Activated CD4-positive, alpha-beta T cell treated with anti-CD3 and anti-CD28 coated beads, Interleukin-2, amount 50 U/mL, for 4 hours (primary cell): ENCODE data around the gene CPNE8.

Experiments
- DNase-seq, 2 experiments: peaks; one replicate each; pipeline ENCODE4 v3.0.0-alpha.2; 2020

The CPNE8 gene

DNA sequence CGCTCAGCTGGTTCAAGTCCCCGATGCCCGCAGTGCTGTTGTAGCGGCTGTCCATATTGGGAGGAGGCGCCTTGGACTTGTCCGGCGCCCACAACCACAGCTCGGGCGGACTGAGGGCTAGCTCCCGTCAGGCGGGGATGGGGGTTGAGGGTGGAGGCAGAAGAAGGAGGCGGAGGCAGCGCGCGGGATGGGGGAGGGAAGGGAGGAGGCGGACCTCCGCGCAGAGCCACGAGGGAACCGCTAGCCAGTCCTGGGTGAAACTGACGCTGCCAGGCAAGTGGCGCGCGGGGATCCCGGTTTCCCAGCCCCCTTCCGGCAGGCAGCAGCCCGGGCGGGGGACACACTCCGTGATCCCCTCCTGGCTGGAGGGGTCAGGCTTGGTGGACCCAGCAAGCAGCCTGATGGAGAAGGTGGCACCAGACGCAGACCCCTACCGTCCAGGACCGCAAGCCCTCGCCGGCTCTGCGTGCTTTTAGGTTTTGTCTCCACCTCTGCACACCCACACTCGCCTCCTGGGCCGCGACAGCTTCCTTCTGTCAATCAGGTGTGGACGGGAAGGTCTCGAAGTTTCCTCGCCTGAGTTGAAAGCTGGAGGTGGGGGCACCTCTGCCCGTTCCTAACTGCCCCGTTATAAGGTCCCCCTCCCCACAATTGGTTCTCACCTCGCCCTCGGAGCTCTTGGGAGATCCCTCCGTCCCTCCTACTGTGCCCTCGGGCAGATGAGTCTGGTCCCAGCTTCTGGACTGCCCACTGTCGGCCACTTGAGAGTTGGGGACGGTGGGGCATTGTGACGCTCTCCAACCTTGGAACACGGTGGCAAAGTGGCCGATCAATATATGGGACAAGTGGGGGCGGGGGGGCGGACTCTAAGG, at the start of gene CPNE8:
TSS of gene CPNE8 (minus strand) at position 112 of the 872 bp plus-strand sequence. CDS start at position 55, 57 bp downstream.
- peak; percentile 26 for DNase-seq

DNA sequence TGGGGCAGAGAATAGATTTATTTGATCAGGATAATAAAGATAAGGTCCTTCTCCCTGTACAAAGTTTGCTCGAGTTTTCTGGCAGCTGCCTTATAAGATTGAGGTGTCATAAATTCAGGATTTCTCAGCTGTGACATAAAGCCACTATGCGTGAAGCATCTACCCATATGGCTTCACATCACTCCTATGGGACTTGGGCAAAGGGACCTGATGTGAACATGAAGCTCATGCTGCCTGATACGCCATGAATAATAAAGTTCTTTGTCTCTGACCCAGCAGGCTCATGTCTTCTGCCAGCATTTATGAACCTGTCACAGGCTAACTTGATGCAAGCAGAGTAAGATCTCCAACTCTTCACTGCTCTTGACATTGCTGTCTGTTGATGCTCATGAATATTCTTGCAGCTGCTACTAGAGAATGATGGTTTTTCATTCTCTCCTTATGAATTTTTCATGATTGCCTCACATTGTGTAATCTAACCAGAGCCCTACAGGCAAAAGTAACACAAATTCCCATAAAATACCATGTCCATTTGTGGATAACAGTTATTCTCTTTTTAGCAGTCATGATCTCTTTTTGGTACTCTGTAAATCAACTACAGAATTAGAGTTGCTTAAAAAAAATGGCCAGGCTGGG, 49.0 kb upstream of the CPNE8 start:
- DNase-seq, result no peak

DNA sequence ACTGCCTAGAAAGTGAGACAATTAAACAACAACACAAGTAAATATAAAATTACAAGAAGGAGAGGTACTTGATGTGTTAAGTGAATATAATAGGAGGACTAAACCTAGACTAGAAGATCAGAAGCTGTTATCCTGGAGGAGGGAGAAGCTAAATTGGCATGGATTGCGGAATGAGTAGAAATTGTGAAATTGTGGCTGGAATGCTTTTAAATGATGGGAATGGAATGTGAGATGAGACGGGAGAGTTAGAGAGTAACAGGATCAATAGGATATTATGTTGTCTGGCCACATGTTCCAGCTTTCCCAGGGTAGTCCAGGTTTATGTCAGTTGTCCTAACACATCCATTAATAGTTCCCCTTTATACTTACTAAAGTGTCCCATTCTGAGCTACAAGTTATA, 44.0 kb upstream of the CPNE8 start:
- DNase-seq, result no peak

DNA sequence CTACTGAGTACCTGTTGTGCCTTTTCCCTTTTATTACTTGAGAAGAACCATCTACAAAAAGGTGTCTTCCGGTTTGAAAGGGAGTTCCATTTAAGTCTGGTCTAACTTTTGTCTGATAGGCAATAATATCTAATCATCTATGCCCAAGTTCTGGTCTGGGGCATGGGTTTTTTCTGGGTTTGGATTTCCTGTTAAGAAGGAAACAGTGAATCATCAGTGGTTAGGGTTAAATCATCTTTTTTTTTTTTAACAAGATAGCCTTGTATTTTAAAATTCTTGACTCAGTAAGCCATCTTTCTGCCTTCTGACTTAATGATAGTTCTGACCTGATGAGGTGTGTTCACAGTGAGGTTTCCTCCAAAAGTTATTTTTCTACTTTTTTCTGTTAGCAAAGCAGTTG, 29.3 kb upstream of the CPNE8 start:
- DNase-seq, result no peak

DNA sequence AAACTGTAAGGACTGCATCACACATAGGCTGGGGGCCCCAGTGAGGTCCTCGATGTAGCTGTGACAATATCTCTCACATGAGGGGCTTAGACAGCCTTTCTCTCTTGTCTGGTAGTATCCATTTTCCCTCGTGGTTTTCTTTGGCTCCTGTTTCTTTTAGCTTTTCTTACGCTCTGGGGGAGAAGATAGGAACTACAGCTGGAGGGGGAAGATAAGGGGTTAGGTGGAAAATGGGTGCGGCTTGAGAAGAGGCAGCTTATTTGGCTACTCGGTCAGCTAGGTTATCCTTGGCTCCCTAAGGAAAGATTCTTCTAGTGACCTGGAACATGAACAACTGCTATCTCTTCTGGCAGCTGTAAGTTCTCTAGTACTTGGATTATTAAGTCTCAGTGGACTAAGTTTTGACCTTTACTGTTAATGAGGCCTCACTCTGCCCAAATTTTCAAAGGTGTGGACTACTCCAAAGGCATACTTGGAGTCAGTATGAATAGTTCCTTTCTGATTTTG, 28.7 kb upstream of the CPNE8 start:
- DNase-seq, result no peak

DNA sequence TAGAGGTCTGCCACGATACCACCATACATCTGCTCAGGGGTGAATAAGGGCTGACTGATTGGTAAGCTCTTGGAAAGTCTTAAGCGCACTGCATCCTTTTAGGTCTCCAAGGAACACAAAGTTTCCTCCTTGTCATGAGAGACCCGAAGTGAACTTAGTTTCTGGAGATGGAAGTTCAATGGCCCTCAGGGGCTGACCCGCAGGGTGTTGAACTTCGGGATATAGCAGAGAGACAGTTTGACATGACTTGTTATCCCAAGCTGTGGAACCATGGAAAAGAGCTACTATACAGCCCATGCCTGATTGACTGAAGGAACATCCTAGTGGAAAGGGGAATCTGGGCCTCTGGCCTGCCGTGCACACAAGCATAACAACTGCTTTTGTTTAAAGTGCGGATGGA, 26.9 kb upstream of the CPNE8 start:
- DNase-seq, result no peak

DNA sequence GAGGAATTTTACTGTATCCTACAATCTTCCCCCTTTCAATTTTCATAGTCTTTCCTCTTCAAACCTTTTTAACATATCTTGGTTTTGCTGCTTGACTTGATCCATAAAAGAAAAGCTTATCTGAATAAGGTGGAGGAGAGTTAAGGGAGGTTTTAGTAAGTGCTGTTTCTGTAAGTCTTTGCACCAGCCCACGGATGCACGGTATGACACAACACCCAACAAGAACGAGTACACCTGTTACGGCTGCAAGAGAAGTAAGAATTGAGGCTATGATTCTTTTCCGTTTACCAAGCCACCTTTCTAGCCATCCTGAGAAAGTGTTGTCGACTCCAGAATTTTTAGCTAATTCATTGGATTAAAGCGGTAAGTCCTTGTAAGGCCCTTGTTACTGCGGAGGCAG, 26.1 kb upstream of the CPNE8 start:
- DNase-seq, result no peak

DNA sequence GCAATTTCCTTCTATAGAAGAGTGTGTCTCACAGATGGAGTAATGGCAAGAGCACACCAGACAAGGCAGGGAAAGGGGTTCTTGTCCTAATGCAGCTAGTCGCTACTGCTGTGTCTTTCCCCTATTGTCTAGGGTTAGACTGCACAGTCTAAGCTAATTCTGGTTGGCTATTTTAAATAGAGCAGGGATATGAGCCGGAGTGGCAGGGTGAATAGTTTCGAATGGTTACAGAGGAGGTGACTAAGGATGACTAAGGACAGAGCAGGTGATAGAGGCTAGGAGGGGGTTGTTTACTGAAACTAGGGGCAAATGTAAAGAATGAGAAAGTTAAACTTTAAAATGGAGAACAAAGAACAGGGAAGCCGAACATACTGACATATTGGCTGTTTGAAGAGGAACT, 25.6 kb upstream of the CPNE8 start:
- no peak for DNase-seq

DNA sequence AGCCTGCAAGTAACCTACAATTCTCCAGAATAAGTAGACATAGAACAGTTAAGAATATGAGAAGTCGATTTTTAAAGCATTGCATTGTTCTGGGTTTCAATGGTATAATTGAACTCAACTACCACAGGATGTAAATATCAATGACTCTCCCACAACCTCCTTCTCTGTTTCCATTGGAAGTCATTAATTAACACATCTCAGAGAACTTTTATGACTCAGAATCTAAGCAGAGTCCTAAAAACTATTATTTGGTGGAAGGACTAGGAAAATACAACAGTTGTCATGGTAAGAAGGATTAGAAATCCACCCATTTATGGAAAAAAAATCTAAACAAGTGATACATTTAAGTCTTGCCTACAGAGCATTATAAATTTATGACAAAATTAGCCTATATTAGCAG, 21.1 kb upstream of the CPNE8 start:
- DNase-seq, result no peak

DNA sequence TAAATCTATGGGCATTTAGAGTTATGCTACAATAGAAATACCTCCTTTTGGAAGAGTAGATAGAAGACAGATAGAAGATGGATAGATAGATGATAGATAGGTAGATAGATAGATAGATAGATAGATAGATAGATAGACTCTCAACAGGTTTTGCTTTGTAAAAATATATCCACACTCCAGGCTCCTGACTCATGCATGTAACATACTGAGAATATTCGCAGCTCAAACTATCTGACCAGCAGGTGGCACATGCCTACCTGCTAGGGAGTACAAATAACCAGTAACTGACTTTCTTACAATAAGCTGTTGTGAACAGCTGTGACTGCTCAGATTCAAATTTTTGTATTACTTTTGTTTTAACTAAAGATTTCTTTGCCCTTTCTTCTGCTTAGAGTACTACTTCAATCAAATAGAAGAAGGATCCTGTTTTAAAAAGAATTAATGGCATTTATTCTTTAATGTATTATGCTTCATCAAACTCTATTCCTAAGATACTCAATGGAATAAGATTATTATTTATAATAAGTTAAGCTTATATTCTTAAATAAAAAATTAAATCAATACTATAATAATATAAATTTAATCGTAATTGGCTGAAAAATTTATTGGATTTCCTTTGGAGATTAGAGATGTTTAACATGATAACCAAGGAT, 15.8 kb upstream of the CPNE8 start:
- DNase-seq, result peak in 1 of 2 experiments; percentile 7

DNA sequence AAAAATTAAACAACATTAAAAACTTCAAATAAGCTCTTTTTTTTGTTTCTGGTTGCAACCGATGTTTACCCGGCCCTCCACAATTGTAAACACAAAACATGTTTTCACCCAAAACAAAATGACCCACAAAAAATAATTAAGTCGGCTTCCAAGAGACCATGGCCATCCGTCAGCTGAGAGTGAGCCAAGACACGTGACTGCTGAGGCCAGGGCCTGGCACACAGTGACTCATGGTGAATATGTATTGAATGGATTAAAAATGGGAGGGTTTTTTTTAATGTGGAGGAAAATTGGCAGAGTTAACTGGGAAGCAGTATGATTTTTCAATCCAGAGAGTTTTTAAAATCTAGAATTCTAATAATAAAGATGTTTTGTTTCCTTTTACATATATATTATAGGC, 13.8 kb upstream of the CPNE8 start:
- DNase-seq, result no peak

DNA sequence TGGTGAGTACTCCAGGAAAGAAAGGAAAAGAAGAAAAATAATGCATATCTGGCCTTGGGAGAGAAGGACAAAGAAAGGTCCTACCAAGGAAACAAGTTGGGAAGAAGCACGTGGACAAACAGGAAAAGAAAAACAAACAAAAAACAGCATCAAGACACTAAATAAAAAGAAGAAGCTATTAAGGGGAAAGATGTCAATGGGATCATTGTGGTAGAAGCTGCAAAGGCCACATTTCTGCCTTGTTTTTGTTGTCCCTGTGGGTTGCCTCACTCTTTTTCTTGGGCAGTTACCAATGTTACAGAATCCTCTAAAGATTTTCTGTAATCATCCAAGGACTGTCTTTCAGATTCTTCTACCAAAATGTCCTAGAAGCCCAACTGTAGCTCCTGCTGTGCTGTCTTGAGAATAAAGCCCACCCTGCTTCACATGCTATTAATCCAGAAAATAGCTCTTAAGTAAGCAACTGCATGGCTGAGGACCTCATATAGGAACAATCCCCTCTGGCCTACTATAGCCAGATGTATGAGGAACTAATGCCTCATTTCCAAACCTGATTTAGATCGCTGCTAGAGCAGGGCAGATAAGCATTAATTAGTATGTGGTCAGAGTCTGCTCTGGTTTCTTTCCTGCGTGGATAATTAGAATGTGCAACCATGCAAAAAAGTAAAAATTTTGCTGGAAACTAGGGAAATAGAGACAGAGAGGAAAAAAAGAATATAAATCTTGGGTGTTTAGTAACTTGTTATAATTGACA, 10.2 kb upstream of the CPNE8 start:
- no peak for DNase-seq

DNA sequence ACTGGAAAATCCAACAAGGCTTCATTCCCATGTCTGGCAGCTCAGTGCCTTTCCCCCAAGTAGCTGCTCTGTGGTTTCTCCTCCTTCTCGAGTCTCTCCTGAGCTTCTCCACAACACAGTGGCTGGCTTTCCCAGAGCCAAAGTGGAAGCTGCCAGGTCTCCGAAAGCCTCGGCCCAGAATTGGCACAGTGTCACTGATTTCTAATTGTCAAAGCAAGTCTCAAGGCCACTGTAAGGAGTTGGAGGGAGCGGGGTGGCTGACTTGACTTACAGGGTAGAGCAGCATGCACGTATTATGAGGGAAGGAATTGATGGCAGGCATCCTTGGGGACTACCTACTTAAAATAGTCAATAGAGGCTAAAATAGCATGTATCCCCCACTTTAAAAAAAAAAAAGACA, 6.7 kb upstream of the CPNE8 start:
- no peak for DNase-seq

DNA sequence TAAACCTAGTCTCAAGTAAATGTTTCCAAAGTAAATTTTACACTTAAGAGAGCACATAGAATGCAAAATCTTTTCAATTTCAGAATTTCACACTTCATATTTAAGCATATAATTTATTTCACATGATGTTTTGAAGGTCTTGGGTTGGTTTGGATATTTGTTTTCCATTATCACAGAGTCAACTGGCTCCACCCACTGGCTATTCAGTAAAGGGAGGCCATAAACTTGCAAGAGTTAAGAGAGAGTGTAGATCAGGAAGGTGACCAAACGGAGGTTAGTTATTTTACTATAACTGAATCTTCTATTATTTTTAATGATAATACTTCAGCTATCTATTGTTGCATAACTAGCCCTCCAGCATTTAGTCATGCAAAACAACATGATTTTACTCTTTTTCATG, 6.2 kb upstream of the CPNE8 start:
- no peak for DNase-seq

DNA sequence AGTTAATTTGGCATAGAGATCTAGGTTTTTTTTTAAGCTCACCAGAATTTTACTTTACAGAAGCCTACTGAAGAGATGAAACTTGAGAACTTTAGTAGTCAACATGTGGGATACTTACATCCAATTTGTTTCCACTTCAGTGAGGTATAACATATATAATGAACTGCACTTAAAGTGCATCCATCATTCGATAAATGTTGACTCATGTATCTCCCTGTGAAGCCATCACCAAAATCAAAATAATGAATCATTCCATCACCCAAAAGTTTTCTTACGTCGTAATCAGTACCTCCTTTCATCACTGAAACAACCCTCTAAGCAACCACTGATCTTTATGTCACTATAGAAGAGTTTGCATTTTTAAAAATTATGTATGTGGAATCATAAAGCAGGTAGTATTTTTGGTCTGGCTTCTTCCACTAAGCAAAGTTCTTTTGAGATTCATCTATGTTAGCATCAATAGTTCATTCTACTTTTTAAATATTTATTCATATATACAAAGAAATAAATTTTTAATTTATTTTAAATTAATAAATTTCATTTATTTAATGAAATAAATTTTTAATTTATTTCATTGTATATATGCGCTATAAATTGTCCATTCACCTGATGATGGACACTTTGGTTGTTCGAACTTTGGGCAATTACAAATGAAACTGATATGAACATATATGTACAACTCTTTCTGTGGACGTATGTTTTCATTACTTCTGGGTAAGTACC, 2.0 kb upstream of the CPNE8 start:
- DNase-seq, result no peak

DNA sequence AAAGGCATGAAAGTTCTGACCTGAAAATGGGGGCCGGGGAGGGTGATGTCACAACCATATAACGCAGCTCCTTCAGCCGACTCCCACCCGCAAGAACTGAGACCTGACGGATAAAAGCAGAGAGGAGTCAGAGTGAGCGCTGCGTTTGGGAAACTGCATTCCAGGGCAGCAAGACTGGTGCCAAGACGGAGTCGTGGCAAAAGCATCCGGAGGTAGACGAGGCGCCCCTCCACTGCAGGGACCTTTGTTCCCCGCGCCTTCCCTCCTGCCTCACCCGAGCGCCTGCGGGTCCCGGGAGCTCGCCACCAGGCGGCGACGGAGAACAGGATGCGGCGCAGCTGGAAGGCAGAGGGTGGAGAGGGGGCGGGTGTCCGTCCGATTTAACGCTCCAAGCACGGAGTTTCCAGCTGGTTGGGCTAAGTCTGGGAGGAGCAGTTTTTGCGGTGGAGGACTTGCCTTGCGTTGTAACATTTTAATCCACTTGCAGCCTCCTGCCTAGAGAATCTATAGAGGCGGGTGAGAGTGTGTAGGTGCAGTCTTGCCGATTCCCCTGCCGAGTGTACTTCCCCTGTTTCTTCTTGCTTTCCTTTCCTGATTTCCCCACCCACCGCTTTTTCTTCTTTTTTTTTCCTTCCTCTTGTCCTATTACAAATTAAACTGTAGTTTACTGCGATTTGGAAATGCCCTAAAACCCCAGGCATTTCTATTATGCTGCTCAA, 1.2 kb upstream of the CPNE8 start:
- DNase-seq, result peak; percentile 52 to 56

DNA sequence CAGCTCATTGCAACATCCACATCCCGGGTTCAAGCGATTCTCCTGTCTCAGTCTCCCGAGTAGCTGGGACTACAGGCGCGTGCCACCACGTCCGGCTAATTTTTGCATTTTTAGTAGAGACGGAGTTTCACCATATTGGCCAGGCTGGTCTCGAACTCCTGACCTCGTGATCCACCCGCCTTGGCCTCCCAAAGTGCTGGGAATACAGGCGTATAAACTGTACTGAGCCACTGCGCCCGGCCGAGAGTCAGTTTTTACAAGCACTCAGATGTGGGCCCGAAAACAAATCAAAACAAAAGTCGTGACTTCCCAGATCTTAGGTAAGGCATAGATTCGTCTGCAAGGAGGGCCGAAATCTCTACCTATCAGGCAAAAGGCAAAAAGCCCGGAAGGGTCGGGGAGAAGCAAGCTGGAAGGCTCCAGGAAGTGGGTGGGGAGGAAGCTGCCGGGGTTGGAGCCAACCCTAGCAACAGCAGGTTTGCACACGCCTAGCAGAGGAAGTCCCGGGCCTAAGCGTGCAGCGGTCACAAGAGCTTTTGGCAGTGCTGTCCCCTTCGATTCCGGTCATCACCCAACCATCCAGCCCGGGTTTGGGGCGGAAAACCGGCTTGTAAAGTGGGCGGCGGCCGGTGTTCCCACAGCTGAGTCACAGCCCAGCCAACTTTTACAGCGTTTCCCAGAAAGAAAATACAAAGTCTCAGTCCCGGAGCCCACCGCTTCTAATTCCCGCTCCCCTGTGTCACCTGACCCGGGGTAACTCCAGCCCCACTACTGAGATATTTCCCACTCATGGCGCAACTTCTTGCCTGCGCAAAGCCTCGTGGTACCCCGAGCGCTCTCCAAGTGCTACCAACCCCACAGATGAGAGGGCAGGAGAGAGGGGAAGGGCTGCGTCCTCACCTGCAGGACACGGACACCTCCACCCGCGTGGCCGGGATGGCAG, 583 bp downstream of the CPNE8 start:
- peak; percentile 6 to 11 for DNase-seq

DNA sequence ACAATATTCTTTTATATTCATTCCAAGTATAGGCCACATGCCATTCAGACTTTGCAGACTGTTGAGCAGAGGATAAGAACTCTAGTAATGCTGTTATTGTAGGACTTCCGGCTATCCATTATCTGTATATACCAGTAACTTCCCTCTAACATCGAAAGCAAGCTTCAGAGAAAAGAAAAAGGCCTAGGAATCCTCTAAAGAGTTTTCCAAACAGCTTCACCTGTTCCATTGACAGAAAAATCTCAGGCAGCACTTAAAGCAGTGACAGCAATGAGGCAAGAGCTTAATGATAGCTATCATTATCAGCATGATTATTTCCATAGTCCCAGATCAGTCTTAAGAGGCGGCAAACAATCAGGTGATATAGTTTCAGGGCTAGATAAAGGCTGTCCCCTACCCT, 1.8 kb downstream of the CPNE8 start:
- DNase-seq, result no peak

DNA sequence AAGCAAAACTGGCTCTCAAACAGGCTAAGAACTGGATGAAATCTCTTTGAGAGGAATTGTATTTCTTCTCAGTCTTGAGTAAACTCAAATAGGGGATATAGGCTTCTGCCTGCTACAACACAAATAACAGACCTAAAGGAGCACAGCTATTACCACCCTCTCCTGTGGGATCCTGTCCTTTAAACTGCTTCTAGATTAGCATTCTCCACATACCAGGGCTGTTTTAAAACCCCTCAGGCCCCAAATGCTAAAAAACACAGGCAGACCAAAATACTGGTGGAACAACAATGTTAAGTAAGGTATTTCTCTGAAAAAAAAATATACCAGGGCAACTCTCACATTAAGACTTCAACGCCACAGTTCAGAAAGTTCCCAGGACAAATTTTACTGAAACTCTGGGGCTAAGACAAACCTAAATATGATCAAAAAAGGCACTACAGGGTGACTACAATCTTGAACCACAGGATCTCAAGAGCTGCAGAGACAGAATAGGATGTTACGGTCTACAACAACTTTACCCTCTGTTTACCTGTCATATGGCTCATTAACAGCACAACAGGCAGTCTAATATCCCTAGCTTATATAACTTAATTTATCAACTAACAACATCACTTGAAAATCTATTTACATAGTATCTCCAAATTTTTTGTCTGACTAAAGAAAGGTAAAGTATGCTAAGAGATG, 7.2 kb downstream of the CPNE8 start:
- DNase-seq, result no peak

DNA sequence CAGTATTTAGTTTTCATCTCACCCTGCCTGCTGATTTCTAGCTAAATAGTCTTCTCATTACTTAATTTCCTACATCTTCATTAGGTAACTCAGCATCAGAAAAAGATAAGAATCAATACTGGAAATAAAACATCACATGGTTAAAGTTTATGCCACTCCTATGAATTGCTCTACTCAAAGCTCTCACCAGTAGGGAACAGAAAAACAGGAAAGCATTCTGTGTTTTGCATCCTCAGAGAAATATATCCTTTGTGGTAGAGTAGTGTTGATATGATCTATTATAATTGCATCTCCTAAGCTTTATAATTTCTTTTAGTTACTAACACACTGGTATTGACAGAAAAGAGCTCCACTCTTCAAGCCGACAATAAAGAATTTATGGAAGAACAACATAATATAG, 9.9 kb downstream of the CPNE8 start:
- DNase-seq, result no peak
